B cell (primary cell): ENCODE data around the gene CES1.
"Not testable (repeated sequence)": the region's sequence is repeated elsewhere in the genome, so short reads cannot be mapped to it uniquely, and the experiment has no call there.

Experiments used
- EZH2 ChIP-seq: IDR thresholded peaks from 2 replicates; pipeline ENCODE4 v1.6.1; 2012; ENCODE audit warnings: borderline replicate concordance, low read depth, mild to moderate bottlenecking, moderate library complexity, low read length; ENCODE audit not compliant: insufficient read depth, poor library complexity, severe bottlenecking
- TF ChIP-seq, protein P1 (sequence below): fragments of 200-600 bp; IDR thresholded peaks from one replicate; pipeline ENCODE4 v1.8.0; 2022; ENCODE audit warnings: antibody characterized with exemption, mild to moderate bottlenecking

- TF ChIP-seq, protein P1, sequence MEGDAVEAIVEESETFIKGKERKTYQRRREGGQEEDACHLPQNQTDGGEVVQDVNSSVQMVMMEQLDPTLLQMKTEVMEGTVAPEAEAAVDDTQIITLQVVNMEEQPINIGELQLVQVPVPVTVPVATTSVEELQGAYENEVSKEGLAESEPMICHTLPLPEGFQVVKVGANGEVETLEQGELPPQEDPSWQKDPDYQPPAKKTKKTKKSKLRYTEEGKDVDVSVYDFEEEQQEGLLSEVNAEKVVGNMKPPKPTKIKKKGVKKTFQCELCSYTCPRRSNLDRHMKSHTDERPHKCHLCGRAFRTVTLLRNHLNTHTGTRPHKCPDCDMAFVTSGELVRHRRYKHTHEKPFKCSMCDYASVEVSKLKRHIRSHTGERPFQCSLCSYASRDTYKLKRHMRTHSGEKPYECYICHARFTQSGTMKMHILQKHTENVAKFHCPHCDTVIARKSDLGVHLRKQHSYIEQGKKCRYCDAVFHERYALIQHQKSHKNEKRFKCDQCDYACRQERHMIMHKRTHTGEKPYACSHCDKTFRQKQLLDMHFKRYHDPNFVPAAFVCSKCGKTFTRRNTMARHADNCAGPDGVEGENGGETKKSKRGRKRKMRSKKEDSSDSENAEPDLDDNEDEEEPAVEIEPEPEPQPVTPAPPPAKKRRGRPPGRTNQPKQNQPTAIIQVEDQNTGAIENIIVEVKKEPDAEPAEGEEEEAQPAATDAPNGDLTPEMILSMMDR: not testable (repeated sequence)
- not testable (repeated sequence) for TF ChIP-seq EZH2
Measured at GRCh38 chr16:55782091-55782792, 50.7 kb downstream of the CES1 start.
